Large intestine (tissue), 3 donors: ENCODE measurements around the gene INPP5A. TPM values are rescaled to one million over a fixed set of nuclear protein-coding genes. Genes with fewer than 3 reads are reported as not detected.
A peak's percentile ranks its signal among the peaks of the same experiment; 100 is the strongest.

Experiments
- DNase-seq, 2 donors: peaks; one replicate each; pipeline versions ENCODE4 v3.0.0 to v3.0.0-alpha.2; 2013
- H3K27ac ChIP-seq: one replicate; pipeline ENCODE4 v1.5.1; 2013; ENCODE audit warnings: low read length
- H3K27me3 ChIP-seq: 2 replicates; pipeline ENCODE4 v1.6.1; 2013; ENCODE audit warnings: low read length; ENCODE audit not compliant: control insufficient read depth, insufficient read depth
- H3K36me3 ChIP-seq: 2 replicates; pipeline ENCODE4 v1.6.1; 2013; ENCODE audit warnings: low read length; ENCODE audit not compliant: control insufficient read depth, insufficient read depth
- H3K4me1 ChIP-seq: one replicate; pipeline ENCODE4 v1.6.1; 2013; ENCODE audit warnings: low read length; ENCODE audit not compliant: control insufficient read depth, insufficient read depth
- H3K4me3 ChIP-seq: one replicate; pipeline ENCODE4 v1.5.1; 2013; ENCODE audit warnings: low read length
- H3K9me3 ChIP-seq: one replicate; pipeline ENCODE4 v1.6.1; 2013; ENCODE audit warnings: mild to moderate bottlenecking, low read depth, low read length, moderate library complexity; ENCODE audit not compliant: control insufficient read depth
- WGBS: methylation state at CpG from one replicate; pipeline ENCODE4 v1.1.5; 2013; ENCODE audit warnings: low lambda C conversion rate; ENCODE audit not compliant: insufficient coverage; 5-methylcytosine and 5-hydroxymethylcytosine counted together
- polyA plus RNA-seq: library from polyadenylated mRNA; unstranded; fragments of 120-200 nt; gene quantifications from one replicate; pipeline ENCODE4 v1.2.1, GENCODE V29; 2013

Gene INPP5A
- polyA plus RNA-seq, 1 donor: 25.3 TPM

DNA sequence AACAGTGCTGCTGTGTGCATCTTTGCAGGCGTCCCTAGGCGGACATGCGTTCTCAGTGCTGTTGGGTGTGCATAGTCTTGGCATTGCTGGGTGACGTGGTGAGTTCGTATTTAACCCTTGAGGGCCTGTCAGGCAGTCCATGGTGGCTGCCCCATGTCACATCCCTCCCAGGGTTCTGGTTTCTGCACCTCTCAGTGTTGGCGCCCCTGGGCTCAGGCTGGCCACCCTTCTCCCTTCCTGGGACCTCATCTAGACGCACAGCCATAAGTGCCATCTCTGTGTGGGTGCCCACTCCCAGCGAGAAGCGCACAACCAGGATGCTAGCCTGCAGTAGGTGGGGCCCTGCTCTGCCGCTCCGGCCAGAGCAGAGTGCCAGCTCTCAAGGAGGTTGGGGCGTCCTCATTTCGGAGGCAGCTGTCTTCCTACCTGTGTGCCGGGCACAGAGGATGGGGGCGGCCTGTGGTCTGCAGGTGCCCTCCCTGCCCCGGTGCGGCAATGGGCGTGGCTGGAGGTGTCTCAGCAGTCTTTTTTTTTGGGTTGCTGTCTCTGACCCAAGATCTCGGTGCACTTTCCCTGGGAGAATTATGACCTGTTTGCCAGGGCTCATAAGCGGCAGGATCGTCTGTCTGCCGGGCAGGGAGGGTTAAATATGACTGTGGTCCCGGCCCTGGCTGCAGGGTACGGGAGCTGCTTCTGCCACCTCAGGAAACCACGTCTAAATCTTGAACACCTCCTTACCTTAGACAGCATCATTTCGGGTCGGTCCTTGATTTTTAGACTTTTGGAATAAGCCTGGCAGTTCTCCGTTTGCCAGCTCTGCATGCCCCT is 6.5 kb downstream of the INPP5A start:
- Histone ChIP-seq H3K27me3 (no peaks in the 10 kb centered on the region), H3K36me3 (peaks cover 6% of the 10 kb centered on the region), H3K27ac (no peak overlapping the region), H3K9me3 (peaks cover 4% of the 10 kb centered on the region), H3K4me1 (peaks cover 13% of the 10 kb centered on the region), H3K4me3 (no peak overlapping the region)
- WGBS: no CpG with 5 or more reads among the region's 28 CpGs
- DNase-seq: no peak

DNA sequence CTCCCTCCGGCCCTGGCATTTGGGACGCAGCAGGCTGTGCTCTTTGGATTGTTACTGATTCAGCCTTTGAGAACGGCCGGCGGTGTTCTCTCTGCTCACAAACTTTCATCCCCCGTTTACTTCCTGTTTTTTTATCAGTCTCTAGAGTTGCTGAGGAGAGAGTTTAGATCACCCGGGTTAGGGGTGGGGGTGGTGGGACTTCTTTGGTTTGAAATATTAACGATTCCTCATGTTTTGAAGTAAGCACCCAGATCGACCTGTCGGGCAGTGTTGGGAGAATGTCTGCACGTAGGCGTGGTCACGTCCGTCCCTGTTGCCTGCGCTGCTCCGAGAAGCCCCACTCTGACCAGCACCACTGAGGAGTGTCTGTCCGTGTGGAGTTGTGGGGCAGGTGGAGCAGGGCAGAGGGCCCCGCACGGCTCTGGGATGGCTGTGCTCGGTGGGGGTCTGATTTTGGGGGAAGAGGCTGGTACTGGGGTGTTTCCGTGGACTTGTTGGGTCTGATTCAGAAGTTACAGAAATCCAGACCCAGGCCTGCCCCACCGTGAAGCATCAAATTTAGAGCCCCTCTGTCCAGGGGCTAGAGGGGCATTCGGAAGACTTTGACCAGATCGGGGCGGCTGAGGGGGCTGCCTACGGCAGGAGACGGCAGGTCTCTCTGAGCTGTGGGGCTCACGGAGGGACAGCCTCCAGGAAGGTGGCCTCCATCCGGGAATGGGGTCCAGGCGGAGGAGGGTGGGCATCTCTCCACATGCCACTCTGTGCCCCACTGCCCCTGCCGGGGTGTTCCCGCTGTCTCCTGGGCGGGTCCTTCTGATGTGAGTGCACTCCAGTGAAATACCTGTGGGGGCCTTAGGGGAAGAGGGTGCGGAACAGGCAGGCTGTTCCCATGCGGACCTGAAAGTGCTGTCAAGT is 7.4 kb downstream of the INPP5A start:
- Histone ChIP-seq H3K4me1 (peaks cover 10% of the 10 kb centered on the region), H3K27me3 (no peaks in the 10 kb centered on the region), H3K9me3 (peaks cover 4% of the 10 kb centered on the region), H3K36me3 (peaks cover 6% of the 10 kb centered on the region), H3K27ac (no peak overlapping the region), H3K4me3 (no peak overlapping the region)
- WGBS: 20% methylated on average over 1 of the region's 35 CpGs
- no peak for DNase-seq

DNA sequence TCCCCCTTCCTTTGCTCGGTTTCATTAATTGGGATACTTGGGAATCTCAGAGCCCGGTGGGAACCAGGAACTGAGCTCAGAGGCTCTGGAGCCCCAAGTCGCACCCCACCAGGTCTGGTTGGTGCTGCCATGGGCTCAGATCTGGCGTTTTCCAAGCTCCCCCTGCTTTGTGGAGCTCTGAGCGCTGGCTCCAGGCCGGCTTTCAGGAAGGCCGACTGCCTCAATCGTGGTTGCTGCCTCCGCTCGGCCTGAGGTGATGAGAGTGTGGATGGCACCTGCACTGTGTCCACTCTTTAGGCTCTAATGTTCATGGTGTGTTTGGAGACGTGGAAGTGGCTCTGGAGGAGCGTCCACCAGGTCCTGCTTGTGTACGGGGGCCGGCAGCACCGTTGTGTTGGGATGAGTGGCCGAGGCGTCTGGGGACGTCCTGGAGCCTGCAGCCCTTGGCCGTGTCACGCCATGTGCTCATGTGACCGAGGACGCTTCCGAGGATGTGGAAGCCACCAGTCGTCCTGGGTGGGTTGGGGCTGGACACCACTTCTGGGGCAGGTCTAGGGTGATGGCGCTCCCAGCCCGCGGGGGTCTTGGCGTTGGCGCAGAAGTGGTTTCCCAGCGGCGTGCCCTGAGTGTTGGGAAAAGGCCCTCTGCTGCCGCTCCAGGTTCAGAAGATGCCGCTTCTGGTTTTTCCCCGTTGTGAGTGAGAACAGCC is 8.2 kb downstream of the INPP5A start:
- WGBS: no CpG with 5 or more reads among the region's 34 CpGs
- peaks cover 6% of the 10 kb centered on the region for H3K36me3 ChIP-seq
- no peak for DNase-seq
- no peaks in the 10 kb centered on the region for H3K27me3 ChIP-seq
- H3K27ac ChIP-seq: no peak overlapping the region
- no peak overlapping the region for H3K4me3 ChIP-seq
- H3K4me1 ChIP-seq: peaks cover 3% of the 10 kb centered on the region
- H3K9me3 ChIP-seq: peaks cover 4% of the 10 kb centered on the region

DNA sequence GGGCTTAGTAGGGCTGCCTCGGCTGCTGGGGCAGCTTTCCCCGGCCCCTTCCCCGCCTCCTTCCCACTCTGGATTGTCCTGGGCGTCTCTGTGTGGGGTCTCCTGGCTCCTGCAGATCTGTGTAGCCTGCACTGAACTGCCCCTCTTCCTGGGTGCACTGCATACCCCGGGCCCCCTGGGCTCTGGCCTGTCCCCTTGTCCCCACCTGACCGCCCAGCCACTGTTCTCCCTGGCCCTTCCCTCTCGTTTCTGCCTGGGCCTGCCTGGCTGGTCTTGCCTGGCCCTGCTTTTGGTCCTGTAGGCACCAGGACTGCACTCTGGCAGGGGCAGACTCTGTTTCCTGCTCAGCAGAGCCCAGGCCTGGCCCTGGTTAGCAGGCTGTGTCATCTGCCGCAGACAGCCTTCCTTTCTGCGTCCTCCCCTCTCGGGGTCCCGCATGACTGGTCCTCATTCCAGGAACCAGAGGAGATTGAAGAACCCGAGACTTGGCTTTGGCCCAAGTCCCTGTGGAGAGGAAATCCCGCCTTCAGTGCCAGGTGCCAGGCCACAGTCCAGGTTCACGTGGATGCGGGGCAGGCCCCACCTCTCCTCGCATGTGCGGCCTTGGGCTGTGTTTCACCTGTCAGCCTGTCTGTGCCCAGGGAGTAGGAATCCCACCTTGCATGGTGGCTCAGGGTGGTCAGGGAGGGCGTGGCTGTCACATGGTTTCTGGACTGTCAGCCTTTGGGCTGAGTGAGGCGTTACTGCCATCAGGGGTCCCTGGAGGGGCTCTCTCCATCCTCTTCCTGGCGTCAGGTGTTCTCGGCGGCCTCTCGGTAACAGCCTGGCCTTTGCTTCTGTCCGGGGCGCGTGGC is 9.2 kb downstream of the INPP5A start:
- WGBS: no CpG with 5 or more reads among the region's 26 CpGs
- Histone ChIP-seq H3K27me3 (no peaks in the 10 kb centered on the region), H3K4me3 (no peak overlapping the region), H3K27ac (no peak overlapping the region), H3K4me1 (peaks cover 3% of the 10 kb centered on the region), H3K36me3 (peaks cover 6% of the 10 kb centered on the region), H3K9me3 (peaks cover 4% of the 10 kb centered on the region)
- DNase-seq: peak in 1 of 2 donors; percentile 52

DNA sequence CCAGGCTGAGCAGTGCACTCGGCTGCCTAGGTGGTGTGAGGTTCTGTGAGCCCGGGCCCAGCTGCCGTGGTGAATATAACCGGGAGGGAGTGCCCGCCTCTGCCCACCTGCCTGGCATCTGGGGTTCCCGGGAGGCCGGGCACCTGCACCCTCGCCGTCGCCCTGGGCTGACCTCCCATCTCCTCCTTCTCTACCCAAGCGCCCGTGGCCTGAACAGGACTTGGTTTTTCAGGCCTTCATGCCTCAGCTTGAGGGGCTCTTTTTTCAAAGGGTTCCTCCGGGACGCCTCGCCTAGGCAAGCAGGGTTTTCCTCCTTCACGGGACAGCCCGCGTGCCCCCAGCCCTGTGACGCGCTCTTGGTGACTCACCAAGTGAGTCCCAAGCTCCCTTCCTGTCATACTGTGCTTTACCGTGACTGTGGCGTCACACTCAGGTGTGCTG is 9.9 kb downstream of the INPP5A start:
- Histone ChIP-seq H3K4me1 (peaks cover 3% of the 10 kb centered on the region), H3K9me3 (peaks cover 4% of the 10 kb centered on the region)

DNA sequence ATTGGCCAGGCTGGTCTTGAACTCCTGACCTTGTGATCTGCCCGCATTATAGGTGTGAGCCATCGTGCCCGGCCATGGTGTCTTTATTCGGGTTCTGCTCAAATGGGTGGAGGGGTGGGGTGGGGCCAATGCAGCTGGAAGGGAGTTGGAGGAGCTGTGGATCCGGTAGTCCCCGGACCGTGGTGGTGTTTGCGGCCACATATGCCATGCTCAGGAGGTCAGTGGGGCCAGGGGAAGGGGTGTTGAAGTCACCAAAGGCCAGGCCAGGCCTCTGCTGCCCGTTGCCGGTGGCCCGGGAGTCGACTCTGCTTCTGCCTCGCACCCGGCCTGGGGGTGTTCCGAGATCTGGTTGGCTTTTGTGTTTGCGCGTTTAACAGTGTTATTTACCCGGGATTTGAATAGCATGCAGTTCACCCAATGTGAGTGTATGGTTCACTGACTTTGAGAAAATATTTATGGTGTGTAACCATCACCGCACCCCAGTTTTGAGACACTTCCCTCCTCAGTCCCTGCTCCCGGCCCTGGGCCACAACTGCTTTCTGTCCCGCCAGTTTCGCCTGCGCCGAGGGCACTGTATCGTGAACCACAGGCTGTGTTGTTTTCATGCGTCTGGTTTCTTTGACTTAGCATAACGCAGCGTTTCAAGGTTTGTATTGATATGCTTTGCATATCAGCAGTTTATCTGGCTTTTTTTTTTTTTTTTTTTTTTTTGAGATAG is 10.7 kb downstream of the INPP5A start:
- Histone ChIP-seq H3K27ac (no peak overlapping the region), H3K27me3 (no peaks in the 10 kb centered on the region), H3K9me3 (peaks cover 4% of the 10 kb centered on the region), H3K36me3 (peaks cover 5% of the 10 kb centered on the region), H3K4me1 (peaks cover 3% of the 10 kb centered on the region), H3K4me3 (no peak overlapping the region)
- DNase-seq: no peak
- 100% methylated on average over 4 of the region's 28 CpGs for WGBS

More for the DNA sequence above, 9.9 kb downstream of the INPP5A start:
- Histone ChIP-seq H3K36me3 (peaks cover 6% of the 10 kb centered on the region), H3K27ac (no peak overlapping the region), H3K27me3 (no peaks in the 10 kb centered on the region), H3K4me3 (no peak overlapping the region)
- no CpG with 5 or more reads among the region's 22 CpGs for WGBS
- no peak for DNase-seq

DNA sequence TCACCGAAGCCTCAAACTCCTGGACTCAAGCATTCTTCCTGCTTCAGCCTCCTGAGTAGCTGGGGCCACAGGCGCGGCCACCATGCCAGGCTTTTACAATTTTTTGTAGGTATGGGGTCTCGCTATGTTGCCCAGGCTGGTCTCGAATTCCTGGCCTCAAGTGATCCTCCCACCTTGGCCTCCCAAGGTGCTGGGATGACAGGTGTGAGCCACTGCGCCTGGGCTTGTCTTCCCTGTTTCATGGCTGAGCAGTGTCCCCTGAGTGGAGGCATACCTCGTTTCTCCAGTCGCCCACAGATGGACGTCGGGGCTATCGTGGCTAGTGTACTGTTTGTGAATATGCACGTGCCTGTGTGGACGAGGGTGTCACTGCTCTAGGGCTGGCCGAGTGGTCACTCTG is 11.3 kb downstream of the INPP5A start:
- Histone ChIP-seq H3K4me3 (no peak overlapping the region), H3K27ac (no peak overlapping the region), H3K4me1 (peaks cover 3% of the 10 kb centered on the region), H3K27me3 (no peaks in the 10 kb centered on the region), H3K36me3 (no peaks in the 10 kb centered on the region), H3K9me3 (peaks cover 4% of the 10 kb centered on the region)
- no peak for DNase-seq
- WGBS: no CpG with 5 or more reads among the region's 14 CpGs

DNA sequence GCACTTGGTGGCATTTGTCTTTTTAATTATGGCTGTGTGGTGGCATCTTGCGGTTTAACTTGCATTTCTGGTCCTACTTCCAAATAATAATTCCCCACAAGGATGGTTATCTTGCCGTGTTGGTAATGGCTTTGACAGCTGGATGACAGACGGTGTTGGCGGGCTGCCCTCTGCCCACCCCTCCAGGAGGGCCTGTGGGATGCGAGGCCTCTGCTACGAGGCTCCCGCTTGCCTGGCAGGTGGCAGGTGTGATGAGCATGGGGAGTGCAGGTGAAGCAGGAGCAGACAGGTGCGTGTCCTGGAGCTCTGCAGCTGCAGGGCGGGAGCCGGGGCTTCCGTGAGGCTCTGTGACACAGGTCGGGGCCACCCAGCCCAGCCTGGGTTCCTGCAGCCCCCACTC is 11.8 kb downstream of the INPP5A start:
- Histone ChIP-seq H3K27ac (no peak overlapping the region), H3K36me3 (no peaks in the 10 kb centered on the region), H3K4me3 (no peak overlapping the region), H3K27me3 (no peaks in the 10 kb centered on the region), H3K9me3 (peaks cover 4% of the 10 kb centered on the region), H3K4me1 (peaks cover 6% of the 10 kb centered on the region)
- WGBS: no CpG with 5 or more reads among the region's 12 CpGs
- DNase-seq: no peak

DNA sequence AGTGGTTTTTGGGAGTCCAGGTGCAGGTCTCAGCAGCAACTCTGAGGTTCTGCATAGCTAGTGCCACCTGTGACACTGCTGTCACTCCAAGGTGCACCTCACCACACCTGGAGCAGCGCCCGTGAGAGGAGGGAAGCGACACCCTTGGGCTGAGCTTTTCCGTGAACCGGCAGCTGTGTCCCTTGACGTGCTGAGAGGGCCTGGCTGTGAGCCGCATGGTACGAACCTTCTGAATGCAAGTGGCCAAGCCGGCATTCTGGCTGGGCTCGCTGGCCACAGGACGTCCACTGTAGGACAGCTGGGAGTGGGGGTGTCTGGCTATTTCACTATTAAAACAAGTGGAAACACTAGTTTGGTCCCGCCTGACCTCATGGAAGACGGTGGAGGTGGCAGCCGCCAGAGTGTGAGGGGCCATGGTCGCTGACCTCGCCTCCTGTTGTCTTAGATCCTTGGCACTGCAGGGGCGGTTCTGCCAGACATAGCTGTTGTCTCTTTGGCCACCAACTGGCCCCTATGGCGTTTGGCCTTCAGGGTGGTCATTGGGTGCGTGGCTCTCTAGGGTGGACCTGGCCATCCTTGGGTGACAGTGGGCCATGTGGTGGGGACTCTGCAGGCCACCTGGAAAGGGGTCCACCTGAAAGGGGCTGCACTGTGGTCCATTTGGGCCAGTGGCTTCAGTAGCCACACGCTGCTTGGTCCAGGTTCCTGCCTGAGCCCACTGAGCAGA is 12.9 kb downstream of the INPP5A start:
- no peak for DNase-seq
- H3K27ac ChIP-seq: no peak overlapping the region
- H3K4me3 ChIP-seq: no peak overlapping the region
- peaks cover 5% of the 10 kb centered on the region for H3K4me1 ChIP-seq
- H3K36me3 ChIP-seq: no peaks in the 10 kb centered on the region
- no peaks in the 10 kb centered on the region for H3K27me3 ChIP-seq
- no CpG with 5 or more reads among the region's 20 CpGs for WGBS
- H3K9me3 ChIP-seq: peaks cover 4% of the 10 kb centered on the region
